Ishikawa (cell line): Measurements from ENCODE around the gene HERC5.

ENCODE experiments used
- CEBPB ChIP-seq: IDR thresholded peaks from 2 replicates; pipeline ENCODE4 v1.6.1; 2012
- CREB1 ChIP-seq: IDR thresholded peaks from 2 replicates; pipeline ENCODE4 v1.6.1; 2012; ENCODE audit warnings: low read depth
- EGR1 ChIP-seq: IDR thresholded peaks from 2 replicates; pipeline ENCODE4 v1.6.1; 2012
- EP300 ChIP-seq: IDR thresholded peaks from 2 replicates; pipeline ENCODE4 v1.6.1; 2012; ENCODE audit warnings: borderline replicate concordance
- FOXM1 ChIP-seq: IDR thresholded peaks from 2 replicates; pipeline ENCODE4 v1.6.1; 2012; ENCODE audit warnings: low read depth, borderline replicate concordance
- MAX ChIP-seq: IDR thresholded peaks from 2 replicates; pipeline ENCODE4 v1.6.1; 2012
- NFIC ChIP-seq: IDR thresholded peaks from 2 replicates; pipeline ENCODE4 v1.6.1; 2012
- RAD21 ChIP-seq: IDR thresholded peaks from 2 replicates; pipeline ENCODE4 v1.6.1; 2012; ENCODE audit warnings: low read depth
- REST ChIP-seq: IDR thresholded peaks from 2 replicates; pipeline ENCODE4 v1.6.1; 2012; ENCODE audit warnings: low read depth, mild to moderate bottlenecking
- TAF1 ChIP-seq: IDR thresholded peaks from 2 replicates; pipeline ENCODE4 v1.6.1; 2012; ENCODE audit warnings: low read depth, mild to moderate bottlenecking
- TCF12 ChIP-seq: IDR thresholded peaks from 2 replicates; pipeline ENCODE4 v1.6.1; 2012; ENCODE audit warnings: low read depth
- TEAD4 ChIP-seq: IDR thresholded peaks from 2 replicates; pipeline ENCODE4 v1.6.1; 2012
- YY1 ChIP-seq: IDR thresholded peaks from 2 replicates; pipeline ENCODE4 v1.6.1; 2012; ENCODE audit warnings: low read depth
- ZBTB7A ChIP-seq: IDR thresholded peaks from 2 replicates; pipeline ENCODE4 v1.6.1; 2012; ENCODE audit warnings: low read depth
- TF ChIP-seq, protein P1 (sequence below): IDR thresholded peaks from 2 replicates; pipeline ENCODE4 v1.6.1; 2012

The HERC5 gene

GRCh38 chr4:88531549-88531948 is 74.6 kb downstream of the HERC5 start:
- no peak for TF ChIP-seq ZBTB7A
- TF ChIP-seq CEBPB, result no peak
- TF ChIP-seq, protein P1, sequence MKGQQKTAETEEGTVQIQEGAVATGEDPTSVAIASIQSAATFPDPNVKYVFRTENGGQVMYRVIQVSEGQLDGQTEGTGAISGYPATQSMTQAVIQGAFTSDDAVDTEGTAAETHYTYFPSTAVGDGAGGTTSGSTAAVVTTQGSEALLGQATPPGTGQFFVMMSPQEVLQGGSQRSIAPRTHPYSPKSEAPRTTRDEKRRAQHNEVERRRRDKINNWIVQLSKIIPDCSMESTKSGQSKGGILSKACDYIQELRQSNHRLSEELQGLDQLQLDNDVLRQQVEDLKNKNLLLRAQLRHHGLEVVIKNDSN, result no peak
- TF ChIP-seq RAD21, result no peak
- no peak for TF ChIP-seq CREB1
- no peak for TF ChIP-seq TCF12
- TF ChIP-seq REST, result no peak

DNA sequence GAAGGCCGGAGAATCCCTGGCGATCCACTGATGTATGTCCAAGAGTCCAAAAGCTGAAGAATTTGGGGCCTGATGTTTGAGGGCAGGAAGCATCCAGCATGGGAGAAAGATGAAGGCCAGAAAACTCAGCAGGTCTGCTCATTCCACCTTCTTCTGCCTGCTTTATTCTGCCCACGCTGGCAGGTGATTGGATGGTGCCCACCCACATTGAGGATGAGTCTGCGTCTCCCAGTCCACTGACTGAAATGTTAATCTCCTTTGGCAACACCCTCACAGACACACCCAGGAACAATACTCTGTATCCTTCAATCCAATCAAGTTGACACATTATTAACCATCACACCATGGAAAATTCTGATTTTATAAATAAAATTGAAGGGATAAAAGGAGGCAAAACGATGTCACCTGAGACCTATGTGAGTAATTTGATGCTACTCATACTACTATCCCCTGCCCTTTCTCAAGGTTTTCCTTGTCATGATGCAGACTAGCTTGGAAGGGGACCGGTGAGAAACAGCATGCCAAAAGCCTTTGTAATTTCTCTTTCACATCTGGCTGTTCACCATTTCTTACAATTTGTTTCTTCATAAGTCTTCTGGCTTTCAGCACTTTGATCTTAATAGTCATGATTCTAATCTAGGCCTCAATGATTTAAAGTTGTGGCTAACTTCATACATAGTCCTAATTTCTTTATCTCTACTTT is 76.3 kb downstream of the HERC5 start:
- TF ChIP-seq CREB1 (no peak), FOXM1 (no peak)

DNA sequence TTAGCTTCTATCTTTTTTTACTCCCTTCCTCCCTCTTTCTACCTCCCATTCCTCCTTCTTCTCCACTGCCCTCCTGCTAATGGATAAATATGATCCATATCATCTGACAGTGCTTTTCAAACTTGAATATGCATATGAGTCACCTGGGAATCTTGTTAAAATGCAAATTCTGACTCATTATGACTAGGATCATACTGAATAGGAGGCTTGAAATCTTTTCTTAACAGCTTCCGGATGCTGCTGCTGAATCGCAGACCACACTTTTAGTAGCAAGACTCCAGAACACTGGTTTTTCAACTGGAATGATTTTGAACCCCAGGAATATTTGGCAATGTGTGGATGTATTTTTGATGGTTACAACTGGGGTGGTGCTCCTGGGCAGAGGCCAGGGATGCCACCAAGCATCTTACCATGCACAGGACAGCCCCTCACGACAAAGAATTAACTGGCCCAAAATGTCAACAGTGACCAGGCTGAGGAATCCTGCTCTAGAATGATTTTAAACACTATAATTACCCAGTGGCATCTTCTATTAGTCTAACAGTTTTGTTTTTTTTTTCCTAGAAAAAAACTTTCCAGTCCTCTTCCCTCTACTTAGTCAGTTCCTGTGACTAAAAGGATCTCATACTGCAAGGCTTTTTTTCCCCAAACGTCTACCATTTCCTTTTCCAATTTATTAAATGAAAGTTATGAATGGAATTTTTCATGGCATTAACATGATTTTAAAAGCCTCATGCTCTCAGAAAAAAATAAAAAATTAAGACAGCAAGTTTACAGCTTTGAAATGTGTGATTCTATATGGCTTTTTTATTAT is 77.2 kb downstream of the HERC5 start:
- TF ChIP-seq YY1, result no peak
- TF ChIP-seq FOXM1, result no peak
- no peak for TF ChIP-seq TEAD4
- TF ChIP-seq TCF12, result no peak
- TF ChIP-seq MAX, result no peak
- no peak for TF ChIP-seq ZBTB7A
- TF ChIP-seq EP300, result no peak
- TF ChIP-seq NFIC, result no peak
- TF ChIP-seq TAF1, result no peak
- TF ChIP-seq REST, result no peak
- no peak for TF ChIP-seq EGR1

- TF ChIP-seq MAX (no peak), TCF12 (no peak), EGR1 (no peak), YY1 (no peak), REST (no peak), ZBTB7A (no peak), RAD21 (no peak), CEBPB (no peak), TEAD4 (no peak), CREB1 (no peak), FOXM1 (no peak), NFIC (no peak), EP300 (no peak), TAF1 (no peak)
- TF ChIP-seq, protein P1, result no peak
These were observed 78.3 kb downstream of the HERC5 start for GRCh38 chr4:88535090-88535755.
